Stimulated activated CD4-positive, alpha-beta T cell treated with anti-CD3 and anti-CD28 coated beads, TNF-alpha, amount 100 ng/mL, for 48 hours (primary cell): Measurements from ENCODE around the gene CACNA1H.

Experiments used
- DNase-seq, 3 donors: peaks; one replicate each; pipeline ENCODE4 v3.0.0-alpha.2; 2020; ENCODE audit warnings: low read depth in 3 of 3

Gene CACNA1H

GRCh38 chr16:1152651-1153259, at the start of gene CACNA1H:
Gene CACNA1H (plus strand): TSS chr16:1153106. CDS start chr16:1153738, 632 bp downstream.
- DNase-seq: peak in 2 of 3 donors; percentile 8 to 52

DNA sequence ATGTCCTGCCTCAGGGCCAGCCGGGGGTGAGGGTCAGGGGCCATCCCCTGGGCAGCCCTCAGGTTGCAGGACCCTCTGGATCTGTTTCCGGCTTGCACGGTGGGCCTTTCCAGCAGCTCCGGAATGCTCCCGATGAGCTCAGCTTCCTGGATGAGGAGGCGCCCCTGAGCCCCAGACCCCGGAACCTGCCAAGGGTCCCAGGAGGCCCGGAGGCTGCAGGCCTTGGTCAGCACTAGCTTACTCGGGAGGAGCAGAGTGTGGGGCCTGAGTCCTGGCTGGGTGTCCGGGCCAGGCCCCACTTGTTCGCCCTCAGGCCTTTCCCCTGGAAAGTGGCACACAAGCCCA, 49.3 kb upstream of the CACNA1H start:
- DNase-seq: no peak

DNA sequence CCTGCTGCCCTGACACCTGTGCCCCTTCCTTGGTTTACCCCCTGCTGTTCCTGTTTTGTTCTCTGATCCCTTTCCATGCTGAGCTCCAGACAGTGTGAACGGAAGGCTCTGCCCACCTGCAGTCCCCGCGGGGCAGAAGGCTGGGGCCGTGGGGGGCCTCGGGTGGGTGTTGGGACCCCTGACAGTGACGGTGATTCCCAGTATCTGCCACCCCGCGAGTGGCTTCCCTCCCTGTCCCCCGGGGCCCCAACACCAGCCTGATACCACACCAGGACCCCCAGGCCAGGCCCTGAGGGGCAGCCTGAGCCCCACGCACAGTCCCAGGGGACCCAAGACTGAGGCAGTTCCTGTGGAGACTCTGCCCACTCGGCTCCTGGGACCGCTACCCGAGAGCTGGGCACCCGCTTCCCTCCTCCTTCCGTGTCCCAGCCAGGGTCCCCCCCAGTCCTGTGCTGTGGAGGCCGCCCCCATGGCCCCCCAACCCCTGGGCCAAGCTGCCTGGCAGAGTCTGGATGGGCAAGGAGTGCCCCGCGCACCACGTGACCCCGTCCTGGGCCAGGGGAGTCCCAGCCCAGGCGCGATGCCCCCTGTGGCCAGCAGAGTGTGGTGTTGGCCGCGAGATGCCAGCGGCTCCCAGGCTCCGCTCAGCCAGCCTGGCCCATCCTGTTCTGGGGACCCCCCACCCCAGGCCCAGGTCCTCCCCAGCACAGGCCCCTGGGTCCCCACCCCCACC, 46.9 kb upstream of the CACNA1H start:
- peak in 2 of 3 donors; percentile 14 to 27 for DNase-seq

DNA sequence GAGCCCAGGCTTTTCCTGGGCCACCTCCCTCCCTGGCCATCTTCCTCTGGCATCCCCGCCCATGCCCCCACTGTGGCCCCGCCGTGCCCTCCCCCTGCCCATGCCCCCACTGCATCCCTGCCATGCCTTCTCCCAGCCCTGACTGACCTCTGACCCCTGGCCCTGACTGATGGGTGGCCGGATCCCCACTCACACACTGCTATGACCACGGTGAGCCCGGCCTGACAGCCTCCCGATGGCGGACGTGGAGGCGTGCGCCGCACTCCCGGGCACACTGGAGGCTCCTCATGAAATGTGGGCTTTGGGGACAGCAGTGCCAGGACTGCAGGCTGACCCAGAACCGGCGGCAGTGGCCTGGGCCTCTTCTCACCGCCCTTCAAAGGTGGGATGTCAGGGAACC, 46.2 kb upstream of the CACNA1H start:
- no peak for DNase-seq

- DNase-seq: no peak
Measured at GRCh38 chr16:1107141-1107540, 45.8 kb upstream of the CACNA1H start.

DNA sequence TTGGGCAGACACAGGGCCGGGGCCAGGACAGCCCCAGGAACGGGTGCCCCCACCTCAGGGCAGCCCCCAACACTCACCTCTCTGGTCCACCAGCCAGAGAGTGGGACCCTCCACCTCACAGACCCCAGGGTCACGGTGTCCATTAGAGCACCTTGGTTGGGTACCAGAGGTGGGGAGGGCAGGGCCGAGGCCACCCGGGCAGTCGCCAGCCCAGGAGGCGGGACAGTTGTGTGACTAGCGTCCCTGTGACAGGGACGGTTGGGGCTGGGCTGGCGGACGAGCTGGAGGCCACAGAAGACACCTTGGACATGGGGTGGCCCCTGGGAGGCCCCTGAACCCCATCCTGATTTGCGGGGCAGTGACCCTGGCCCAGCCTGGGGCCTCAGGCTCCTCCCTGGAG, 45.2 kb upstream of the CACNA1H start:
- no peak for DNase-seq

DNA sequence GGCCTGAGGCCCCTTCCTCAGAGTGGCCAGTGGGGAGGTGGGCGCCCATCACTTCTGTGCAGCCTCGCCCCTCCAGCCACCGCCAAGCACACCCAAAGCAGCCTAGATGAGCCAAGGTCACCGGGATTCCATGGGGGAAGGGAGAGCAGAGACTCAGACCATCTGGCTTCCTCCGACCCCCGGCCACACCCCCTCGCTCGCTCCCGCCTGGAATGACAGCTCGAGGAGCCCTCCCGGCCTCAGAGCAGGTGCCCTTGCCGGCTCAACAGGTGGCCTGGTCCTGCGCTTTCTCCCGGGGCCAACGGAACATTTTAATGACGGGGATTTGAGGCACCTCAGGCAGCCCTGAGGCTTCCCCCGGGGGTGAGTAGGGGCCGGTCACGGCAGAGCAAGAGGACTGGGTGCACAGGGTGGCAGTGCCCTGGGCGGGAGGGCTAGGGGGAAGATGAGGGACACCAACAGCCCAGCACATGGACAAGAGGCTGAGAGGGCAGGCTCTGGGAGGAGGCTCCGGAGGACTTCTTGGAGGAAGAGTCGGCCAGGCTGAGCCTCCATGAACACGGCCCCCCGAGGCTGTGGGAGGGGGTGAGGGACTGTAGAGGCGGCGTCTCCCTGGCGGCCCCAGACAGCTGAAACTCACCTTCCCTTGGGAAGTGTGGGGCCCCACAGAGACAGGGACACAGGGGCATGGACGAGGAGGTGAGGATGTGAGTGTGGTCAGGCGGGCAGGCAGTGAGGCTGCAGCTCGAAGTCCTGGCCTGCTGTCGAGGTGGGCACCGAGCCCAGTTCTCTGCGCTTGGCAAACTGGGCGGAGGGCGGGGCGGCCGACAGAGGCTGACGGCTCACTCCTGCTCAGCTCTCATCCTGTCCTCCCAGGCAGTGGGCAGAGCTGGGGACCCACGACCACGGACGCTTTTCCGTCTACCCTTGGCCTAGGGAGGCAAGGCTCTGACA, 44.3 kb upstream of the CACNA1H start:
- no peak for DNase-seq

DNA sequence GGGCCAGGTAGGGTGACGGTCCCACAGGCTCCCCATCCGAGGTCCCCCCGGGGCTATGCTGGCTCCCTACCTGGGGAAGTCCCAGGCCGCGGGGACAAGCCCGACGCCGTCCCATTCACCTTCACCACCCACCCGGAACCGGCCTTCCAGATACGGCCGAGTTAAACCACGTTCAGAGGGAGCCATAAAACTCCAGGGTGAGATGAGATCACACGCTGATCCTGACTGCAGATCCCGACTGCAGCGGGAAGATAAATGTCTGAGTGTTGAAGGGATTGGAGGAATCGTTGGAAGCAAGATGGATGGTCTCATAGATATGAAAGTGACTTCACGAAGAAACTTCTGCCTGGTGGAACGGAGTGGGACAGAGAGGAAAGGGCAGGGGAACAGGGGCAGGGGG, 43.3 kb upstream of the CACNA1H start:
- DNase-seq: no peak

DNA sequence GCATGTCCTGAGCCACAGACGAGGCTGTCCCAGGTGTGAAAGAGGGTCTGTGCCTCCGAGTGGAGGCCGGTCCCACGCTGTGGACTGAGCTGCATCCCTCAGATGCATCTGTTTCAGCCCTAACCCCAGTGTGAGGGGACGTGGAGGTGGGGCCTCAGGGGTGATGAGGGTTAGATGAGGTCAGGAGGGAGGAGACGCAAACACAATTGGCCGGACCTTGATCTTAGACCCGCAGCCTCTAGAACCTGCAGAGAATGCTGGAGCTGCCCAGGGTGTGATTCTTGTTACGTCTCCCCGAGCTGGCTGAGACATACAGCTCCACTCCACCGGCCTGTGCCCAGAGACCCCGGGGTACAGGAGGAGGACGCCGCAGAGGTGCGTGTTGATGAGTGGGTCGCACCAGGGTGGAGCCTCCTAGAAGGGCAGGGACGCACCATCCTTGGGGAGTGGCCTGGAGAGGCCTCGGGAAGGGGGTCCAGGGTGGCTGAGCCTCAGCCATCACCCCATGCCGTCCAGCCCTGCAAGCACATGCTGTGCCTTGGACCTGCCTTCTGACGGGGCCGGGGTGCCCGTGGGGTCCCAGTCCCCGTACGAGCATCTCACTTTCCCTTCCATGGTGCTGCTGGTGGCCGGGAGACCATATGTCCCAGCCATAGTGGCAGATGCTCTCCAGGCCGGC, 40.3 kb upstream of the CACNA1H start:
- DNase-seq: no peak

GRCh38 chr16:1113489-1113888, 39.4 kb upstream of the CACNA1H start:
- DNase-seq: no peak

- no peak for DNase-seq
Measured at GRCh38 chr16:1113889-1114526, 38.9 kb upstream of the CACNA1H start.

DNA sequence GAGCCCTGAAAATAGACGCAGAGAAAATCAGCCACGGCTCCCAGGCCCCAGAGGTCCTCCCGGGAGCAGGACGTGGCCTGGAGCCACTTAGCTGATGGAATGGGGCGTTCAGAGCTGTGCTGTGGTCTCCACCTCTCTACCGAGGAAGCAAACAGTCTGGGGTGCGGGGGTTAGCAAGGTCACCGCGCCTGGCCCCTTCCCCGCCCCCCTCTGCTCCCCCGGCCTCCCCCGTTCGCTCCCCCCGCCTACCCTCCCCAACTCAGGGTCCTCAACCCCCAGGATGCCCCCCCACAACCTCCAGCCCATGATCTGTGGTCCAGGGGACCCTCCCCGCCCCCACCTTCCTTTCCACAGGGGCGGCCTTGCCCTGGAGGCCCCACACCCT, 36.2 kb upstream of the CACNA1H start:
- no peak for DNase-seq

DNA sequence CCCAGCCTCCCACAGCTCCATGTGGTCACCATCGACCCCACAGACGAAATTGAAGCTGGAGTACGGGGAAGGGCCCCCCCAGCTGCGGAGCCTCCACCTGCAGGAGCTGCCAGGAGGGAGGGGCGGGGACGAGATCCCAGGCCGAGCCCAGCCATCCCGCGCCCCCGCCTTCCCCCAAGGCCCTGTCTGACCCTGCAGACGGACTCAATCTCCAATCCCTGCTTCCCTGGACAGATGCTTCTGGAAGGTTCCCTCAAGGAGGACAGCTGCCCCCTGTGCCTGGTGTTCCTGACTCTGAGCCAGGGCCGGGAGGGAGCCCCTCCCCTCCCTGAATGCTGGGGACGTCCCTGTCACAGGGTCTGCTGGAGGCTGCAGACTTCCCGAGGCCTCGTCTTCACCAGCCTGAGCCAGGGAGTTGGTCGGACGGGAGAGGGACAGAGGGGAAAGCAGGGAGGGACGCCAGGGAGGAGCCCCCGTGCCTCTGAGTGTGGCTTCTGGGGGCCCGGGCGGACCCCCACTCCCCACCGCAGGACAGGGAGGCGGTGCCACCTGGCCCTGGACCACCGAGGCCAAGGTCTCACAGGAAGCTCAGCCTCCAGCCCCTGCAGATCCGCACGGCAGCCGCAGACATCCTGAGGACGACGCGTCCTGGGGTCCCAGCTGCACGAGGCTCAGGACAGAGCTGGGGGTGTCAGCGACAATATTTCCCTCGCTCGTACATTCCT, 35.6 kb upstream of the CACNA1H start:
- no peak for DNase-seq

DNA sequence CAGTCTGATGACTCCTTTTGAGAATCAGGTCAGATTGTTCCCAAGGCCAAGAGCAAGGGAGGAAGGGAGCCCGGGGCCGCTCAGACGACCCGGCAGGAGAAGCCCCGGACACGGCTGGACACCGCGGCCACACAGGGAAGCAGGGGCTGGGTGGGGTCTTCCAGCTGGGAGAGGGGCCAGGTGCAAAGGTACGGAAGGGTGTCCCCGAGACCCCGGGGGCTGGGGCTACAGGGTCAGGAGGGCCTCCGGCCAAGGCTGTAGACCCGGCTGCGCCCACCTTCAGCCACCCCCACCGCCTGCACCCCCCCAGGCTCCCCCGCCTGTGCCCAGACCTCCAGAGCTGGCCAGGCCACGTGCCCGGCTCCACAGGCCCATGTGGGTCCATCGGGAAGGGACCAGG, 35.0 kb upstream of the CACNA1H start:
- no peak for DNase-seq

GRCh38 chr16:1119129-1119528, 33.8 kb upstream of the CACNA1H start:
- no peak for DNase-seq

DNA sequence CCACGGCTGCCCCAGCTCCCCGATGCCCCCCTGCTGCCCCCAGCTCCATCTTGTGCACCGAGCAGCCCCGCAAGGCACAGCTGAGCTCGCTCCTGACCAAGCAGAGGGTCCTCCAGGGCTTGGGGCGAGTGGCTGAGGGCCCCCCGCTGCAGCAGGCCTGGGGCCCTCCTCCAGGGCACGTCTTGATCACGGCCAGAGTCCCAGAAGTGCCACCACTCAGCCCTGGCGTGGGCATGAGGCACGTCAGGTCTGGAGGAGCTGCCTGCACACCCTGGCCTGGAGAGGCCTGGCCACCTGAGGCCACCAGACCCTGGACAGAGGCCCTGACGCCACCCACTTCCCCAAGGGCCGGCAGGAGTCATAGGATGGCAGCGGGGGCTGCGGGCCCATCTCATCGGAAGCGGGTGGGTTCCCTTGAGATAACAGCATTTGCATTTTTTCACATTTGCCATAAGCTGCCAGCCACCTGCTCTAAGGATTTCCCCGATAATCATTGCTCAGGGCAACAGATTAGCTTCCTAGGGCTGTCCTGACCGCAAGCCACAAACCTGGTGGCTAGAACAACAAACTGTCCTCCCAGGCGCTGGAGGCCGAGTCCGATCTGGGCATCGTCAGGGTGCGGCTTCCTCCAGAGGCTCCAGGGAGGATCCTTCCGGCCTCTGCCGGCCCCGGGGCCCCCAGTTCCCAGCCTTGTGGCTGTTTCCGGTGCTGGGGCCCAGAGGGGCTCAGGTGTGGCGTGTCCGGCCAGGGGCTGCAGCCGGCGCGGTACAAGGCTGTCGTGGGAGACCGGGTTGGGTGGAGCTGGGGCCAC, 32.9 kb upstream of the CACNA1H start:
- DNase-seq: no peak

GRCh38 chr16:1120577-1120941, 32.3 kb upstream of the CACNA1H start:
- no peak for DNase-seq

GRCh38 chr16:1121009-1121408, 31.9 kb upstream of the CACNA1H start:
- no peak for DNase-seq

GRCh38 chr16:1121601-1122397, 31.1 kb upstream of the CACNA1H start:
- DNase-seq: no peak
